ENCODE measurements around the gene CALM3. TPM values are rescaled to one million over a fixed set of nuclear protein-coding genes. Genes with fewer than 3 reads are reported as not detected.

Gene CALM3
- polyA plus RNA-seq, 1 donor (not counting 4 experiments of a cell fraction or from before 2014, with no cell fraction given) = 411 TPM

GRCh38 chr19:46607448-46607841, 6.3 kb downstream of the CALM3 start:
- Histone ChIP-seq H3K9me1 (ENCODE audit: control insufficient read depth, extremely low read depth, insufficient read depth, low read length) (no peaks in the 10 kb centered on the region), H3K36me3 (ENCODE audit: control insufficient read depth in 2 of 2, extremely low read depth in 1 of 2, insufficient read depth in 2 of 2, low read length in 2 of 2) (peaks cover 47 to 62% of the 10 kb centered on the region in 2 experiments), H3K4me1 (ENCODE audit: control insufficient read depth, extremely low read depth, insufficient read depth, low read length) (peaks cover 27% of the 10 kb centered on the region), H3K9me3 (ENCODE audit: control insufficient read depth, low read depth, low read length) (no peaks in the 10 kb centered on the region), H3K27me3 (ENCODE audit: control insufficient read depth, extremely low read depth, insufficient read depth, low read length) (no peaks in the 10 kb centered on the region), H3K79me2 (ENCODE audit: control insufficient read depth, insufficient read depth, low read length) (peaks cover 51% of the 10 kb centered on the region), H4K20me1 (ENCODE audit: control insufficient read depth, extremely low read depth, insufficient read depth, low read length) (peaks cover 22% of the 10 kb centered on the region), H3K27ac (ENCODE audit: control insufficient read depth, insufficient read depth, low read length) (no peak overlapping the region), H3K4me3 (ENCODE audit: control insufficient read depth in 2 of 3, extremely low read depth in 1 of 3, insufficient read depth in 2 of 3, low read depth in 1 of 3, low read length in 3 of 3) (no peak overlapping the region), H3K4me2 (ENCODE audit: control insufficient read depth, extremely low read depth, insufficient read depth, low read depth, low read length) (no peak overlapping the region), H3K9ac (ENCODE audit: control insufficient read depth, extremely low read depth, insufficient read depth, low read length) (no peak overlapping the region), H2AFZ (ENCODE audit: control insufficient read depth, low read length) (no peak overlapping the region)
- dilution Hi-C loops (cut with MboI; ENCODE audit: extremely low pct_ligation_motif_present, low sequenced_read_pairs) = no loop called here
- no peak for DNase-seq (ENCODE audit: low read depth, low spot score)
- no peak for TF ChIP-seq EZH2 (IDR thresholded peaks at IDR 0.05; ENCODE audit: low read length)
- TF ChIP-seq CTCF (optimal IDR thresholded peaks at IDR 0.05 in 1 of 3, IDR thresholded peaks at IDR 0.05 in 1 of 3, conservative IDR thresholded peaks at IDR 0.05 in 1 of 3; ENCODE audit: extremely low read depth in 1 of 3, insufficient read depth in 2 of 3, low read length in 3 of 3) = no peak
- no peak for FAIRE-seq

- Histone ChIP-seq H3K9ac (ENCODE audit: control insufficient read depth, extremely low read depth, insufficient read depth, low read length) (no peak overlapping the region), H3K79me2 (ENCODE audit: control insufficient read depth, insufficient read depth, low read length) (peaks cover 44% of the 10 kb centered on the region), H3K4me2 (ENCODE audit: control insufficient read depth, extremely low read depth, insufficient read depth, low read depth, low read length) (no peak overlapping the region), H3K9me1 (ENCODE audit: control insufficient read depth, extremely low read depth, insufficient read depth, low read length) (no peaks in the 10 kb centered on the region), H3K27ac (ENCODE audit: control insufficient read depth, insufficient read depth, low read length) (no peak overlapping the region), H2AFZ (ENCODE audit: control insufficient read depth, low read length) (no peak overlapping the region), H4K20me1 (ENCODE audit: control insufficient read depth, extremely low read depth, insufficient read depth, low read length) (peaks cover 22% of the 10 kb centered on the region), H3K27me3 (ENCODE audit: control insufficient read depth, extremely low read depth, insufficient read depth, low read length) (no peaks in the 10 kb centered on the region), H3K4me3 (ENCODE audit: control insufficient read depth in 2 of 3, extremely low read depth in 1 of 3, insufficient read depth in 2 of 3, low read depth in 1 of 3, low read length in 3 of 3) (no peak overlapping the region), H3K9me3 (ENCODE audit: control insufficient read depth, low read depth, low read length) (no peaks in the 10 kb centered on the region), H3K4me1 (ENCODE audit: control insufficient read depth, extremely low read depth, insufficient read depth, low read length) (peaks cover 20% of the 10 kb centered on the region), H3K36me3 (ENCODE audit: control insufficient read depth in 2 of 2, extremely low read depth in 1 of 2, insufficient read depth in 2 of 2, low read length in 2 of 2) (peaks cover 47 to 59% of the 10 kb centered on the region in 2 experiments)
- TF ChIP-seq EZH2 (IDR thresholded peaks at IDR 0.05; ENCODE audit: low read length) (no peak), CTCF (optimal IDR thresholded peaks at IDR 0.05 in 1 of 3, IDR thresholded peaks at IDR 0.05 in 1 of 3, conservative IDR thresholded peaks at IDR 0.05 in 1 of 3; ENCODE audit: extremely low read depth in 1 of 3, insufficient read depth in 2 of 3, low read length in 3 of 3) (no peak)
- FAIRE-seq (no peak), DNase-seq (ENCODE audit: low read depth, low spot score) (no peak)
- dilution Hi-C loops (cut with MboI; ENCODE audit: extremely low pct_ligation_motif_present, low sequenced_read_pairs) = no loop called here
Observed at GRCh38 chr19:46608178-46608577, 7.0 kb downstream of the CALM3 start.
